Measurements from ENCODE around the gene UCKL1. TPM values are rescaled to one million over a fixed set of nuclear protein-coding genes. Genes with fewer than 3 reads are reported as not detected.
"Not testable (repeated sequence)": the region's sequence is repeated elsewhere in the genome, so short reads cannot be mapped to it uniquely, and the experiment has no call there.

The UCKL1 gene
- total RNA-seq, 1 donor from 2014 or later = 16.2 TPM

- no peak overlapping the region for H3K4me3 ChIP-seq (ENCODE audit: low read depth, low read length)
- TF ChIP-seq CTCF (conservative IDR thresholded peaks at IDR 0.05; ENCODE audit: low read depth, low read length) = no peak
- no peak for DNase-seq (ENCODE audit: low read depth)
Measured at GRCh38 chr20:63933646-63934045, 22.6 kb downstream of the UCKL1 start.

GRCh38 chr20:63932606-63933160, 23.5 kb downstream of the UCKL1 start:
- DNase-seq (ENCODE audit: low read depth) = no peak
- TF ChIP-seq CTCF (conservative IDR thresholded peaks at IDR 0.05; ENCODE audit: low read depth, low read length) = no peak
- H3K4me3 ChIP-seq (ENCODE audit: low read depth, low read length) = no peak overlapping the region

GRCh38 chr20:63931735-63932134, 24.5 kb downstream of the UCKL1 start:
- no peak for DNase-seq (ENCODE audit: low read depth)
- no peak for TF ChIP-seq CTCF (conservative IDR thresholded peaks at IDR 0.05; ENCODE audit: low read depth, low read length)
- H3K4me3 ChIP-seq (ENCODE audit: low read depth, low read length) = no peak overlapping the region

GRCh38 chr20:63930971-63931553, 25.2 kb downstream of the UCKL1 start:
- no peak for DNase-seq (ENCODE audit: low read depth)
- H3K4me3 ChIP-seq (ENCODE audit: low read depth, low read length) = no peak overlapping the region
- no peak for TF ChIP-seq CTCF (conservative IDR thresholded peaks at IDR 0.05; ENCODE audit: low read depth, low read length)

GRCh38 chr20:63929473-63929883, 26.7 kb downstream of the UCKL1 start:
- not testable (repeated sequence) for H3K4me3 ChIP-seq (ENCODE audit: low read depth, low read length); DNase-seq (ENCODE audit: low read depth)

GRCh38 chr20:63929071-63929470, 27.1 kb downstream of the UCKL1 start:
- TF ChIP-seq CTCF (conservative IDR thresholded peaks at IDR 0.05; ENCODE audit: low read depth, low read length) = no peak
- no peak for DNase-seq (ENCODE audit: low read depth)

GRCh38 chr20:63926298-63926697, 29.9 kb downstream of the UCKL1 start:
- no peak for DNase-seq (ENCODE audit: low read depth)
- no peak for TF ChIP-seq CTCF (conservative IDR thresholded peaks at IDR 0.05; ENCODE audit: low read depth, low read length)
- no peak overlapping the region for H3K4me3 ChIP-seq (ENCODE audit: low read depth, low read length)

More at GRCh38 chr20:63929071-63929470, 27.1 kb downstream of the UCKL1 start:
- H3K4me3 ChIP-seq (ENCODE audit: low read depth, low read length) = no peak overlapping the region
